Measurements from ENCODE around the gene CDH8.

The CDH8 gene

GRCh38 chr16:61836804-61837393 is 199.3 kb downstream of the CDH8 start:
- no peak for TF ChIP-seq CTCF (IDR thresholded peaks at IDR 0.05; ENCODE audit: low read depth, low read length)
- Histone ChIP-seq H3K27ac (no peak overlapping the region), H3K9me3 (ENCODE audit: severe bottlenecking) (no peaks in the 10 kb centered on the region), H3K36me3 (no peaks in the 10 kb centered on the region), H3K4me3 (ENCODE audit: low read depth, low read length) (no peak overlapping the region), H3K27me3 (ENCODE audit: insufficient read depth, low read depth, severe bottlenecking) (peaks cover 5% of the 10 kb centered on the region)
- no peak for DNase-seq

GRCh38 chr16:61834082-61834481 is 202.2 kb downstream of the CDH8 start:
- H3K9me3 ChIP-seq (ENCODE audit: severe bottlenecking): no peaks in the 10 kb centered on the region
- TF ChIP-seq CTCF (IDR thresholded peaks at IDR 0.05; ENCODE audit: low read depth, low read length): no peak
- peaks cover 14% of the 10 kb centered on the region for H3K27me3 ChIP-seq (ENCODE audit: insufficient read depth, low read depth, severe bottlenecking)

GRCh38 chr16:61831351-61831917 is 204.8 kb downstream of the CDH8 start:
- no peak for DNase-seq
- no peak overlapping the region for H3K4me3 ChIP-seq (ENCODE audit: low read depth, low read length)
- H3K27me3 ChIP-seq (ENCODE audit: insufficient read depth, low read depth, severe bottlenecking): peaks cover 21% of the 10 kb centered on the region
- no peak for TF ChIP-seq CTCF (IDR thresholded peaks at IDR 0.05; ENCODE audit: low read depth, low read length)
- no peak overlapping the region for H3K27ac ChIP-seq
- H3K36me3 ChIP-seq: no peaks in the 10 kb centered on the region
- no peaks in the 10 kb centered on the region for H3K9me3 ChIP-seq (ENCODE audit: severe bottlenecking)

More at GRCh38 chr16:61834082-61834481, 202.2 kb downstream of the CDH8 start:
- no peak overlapping the region for H3K4me3 ChIP-seq (ENCODE audit: low read depth, low read length)
- H3K27ac ChIP-seq: no peak overlapping the region
- H3K36me3 ChIP-seq: no peaks in the 10 kb centered on the region
- no peak for DNase-seq

- DNase-seq: no peak
Measured at GRCh38 chr16:61829631-61830030, 206.6 kb downstream of the CDH8 start.

GRCh38 chr16:61823326-61823725 is 212.9 kb downstream of the CDH8 start:
- TF ChIP-seq CTCF (IDR thresholded peaks at IDR 0.05; ENCODE audit: low read depth, low read length): no peak
- Histone ChIP-seq H3K36me3 (no peaks in the 10 kb centered on the region), H3K9me3 (ENCODE audit: severe bottlenecking) (no peaks in the 10 kb centered on the region), H3K27ac (no peak overlapping the region), H3K27me3 (ENCODE audit: insufficient read depth, low read depth, severe bottlenecking) (peaks cover 2% of the 10 kb centered on the region), H3K4me3 (ENCODE audit: low read depth, low read length) (no peak overlapping the region)
- DNase-seq: no peak

More at GRCh38 chr16:61829631-61830030, 206.6 kb downstream of the CDH8 start:
- Histone ChIP-seq H3K27me3 (ENCODE audit: insufficient read depth, low read depth, severe bottlenecking) (peaks cover 21% of the 10 kb centered on the region), H3K9me3 (ENCODE audit: severe bottlenecking) (no peaks in the 10 kb centered on the region), H3K36me3 (no peaks in the 10 kb centered on the region), H3K4me3 (ENCODE audit: low read depth, low read length) (no peak overlapping the region), H3K27ac (no peak overlapping the region)
- no peak for TF ChIP-seq CTCF (IDR thresholded peaks at IDR 0.05; ENCODE audit: low read depth, low read length)

- Histone ChIP-seq H3K4me3 (ENCODE audit: low read depth, low read length) (no peak overlapping the region), H3K27me3 (ENCODE audit: insufficient read depth, low read depth, severe bottlenecking) (peaks cover 2% of the 10 kb centered on the region), H3K9me3 (ENCODE audit: severe bottlenecking) (no peaks in the 10 kb centered on the region), H3K27ac (no peak overlapping the region), H3K36me3 (no peaks in the 10 kb centered on the region)
- no peak for TF ChIP-seq CTCF (IDR thresholded peaks at IDR 0.05; ENCODE audit: low read depth, low read length)
- no peak for DNase-seq
Measured at GRCh38 chr16:61820820-61821219, 215.4 kb downstream of the CDH8 start.
